DOHH2 (cell line): ENCODE data around the gene OR2AT4.

Source experiments
- CTCF ChIP-seq: fragments of 200-600 bp; sonication (generic); IDR thresholded peaks from one replicate; pipeline ENCODE4 v1.5.1; 2014; ENCODE audit warnings: antibody characterized with exemption, mild to moderate bottlenecking, low read depth, low read length; ENCODE audit not compliant: poor library complexity, severe bottlenecking
- EZH2phosphoT487 ChIP-seq: fragments of 200-600 bp; sonication (generic); IDR thresholded peaks from 2 replicates; pipeline ENCODE4 v1.6.1; 2017; ENCODE audit warnings: borderline replicate concordance, mild to moderate bottlenecking, antibody characterized with exemption, low read length, moderate library complexity, mixed read lengths

DNA sequence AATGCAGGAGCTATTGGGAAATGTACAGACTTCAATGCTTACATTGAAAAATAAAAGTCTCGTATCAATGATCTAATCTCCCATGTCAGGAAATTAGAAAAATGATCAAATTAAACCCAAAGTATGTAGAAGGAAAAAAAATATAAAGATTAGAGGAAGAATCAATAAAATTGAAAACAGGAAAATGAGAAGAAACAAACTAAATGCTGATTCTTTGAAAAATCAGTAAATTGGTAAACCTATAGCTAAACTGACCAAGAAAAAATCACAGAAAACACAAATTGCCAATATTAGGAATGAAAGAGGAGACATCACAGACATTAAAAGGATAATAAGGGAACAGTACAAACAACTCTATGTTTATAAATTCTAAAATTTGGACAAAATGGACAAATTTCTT is 11.8 kb downstream of the OR2AT4 start:
- no peak for TF ChIP-seq CTCF
- no peak for TF ChIP-seq EZH2phosphoT487
